Renal cortical epithelial cell (primary cell): Measurements from ENCODE around the gene COA6. TPM values are rescaled to one million over a fixed set of nuclear protein-coding genes. Genes with fewer than 3 reads are reported as not detected.

Experiments used
- DNase-seq: peaks from one replicate; pipeline ENCODE4 v3.0.0-alpha.2; 2011; ENCODE audit warnings: low read depth
- total RNA-seq: library from RNA; depleted of rRNA; stranded (reverse); fragments of >200 nt; gene quantifications from 2 replicates; pipeline ENCODE4 v1.2.3, GENCODE V29; 2014

COA6 gene
- total RNA-seq, result 11.5 and 24.0 TPM in 2 replicates

GRCh38 chr1:234373064-234373958 is at the start of gene COA6:
Gene COA6, plus strand, starts transcription at chr1:234373456. Its CDS starts 11 bp downstream, at chr1:234373467.
- DNase-seq, result peak; percentile 93

GRCh38 chr1:234324821-234325220 is 48.4 kb upstream of the COA6 start:
- DNase-seq, result no peak

- no peak for DNase-seq
Observed at GRCh38 chr1:234325878-234326496, 47.3 kb upstream of the COA6 start.

- peak; percentile 29 for DNase-seq
Observed at GRCh38 chr1:234326497-234327366, 46.5 kb upstream of the COA6 start.

- DNase-seq, result no peak
Observed at GRCh38 chr1:234327577-234328164, 45.6 kb upstream of the COA6 start.

GRCh38 chr1:234330843-234331215 is 42.4 kb upstream of the COA6 start:
- DNase-seq, result no peak

- DNase-seq, result no peak
Observed at GRCh38 chr1:234331507-234331906, 41.7 kb upstream of the COA6 start.

- no peak for DNase-seq
Observed at GRCh38 chr1:234336359-234336758, 36.9 kb upstream of the COA6 start.

- no peak for DNase-seq
Observed at GRCh38 chr1:234337233-234337632, 36.0 kb upstream of the COA6 start.

GRCh38 chr1:234340528-234340927 is 32.7 kb upstream of the COA6 start:
- DNase-seq, result no peak

GRCh38 chr1:234342774-234343173 is 30.5 kb upstream of the COA6 start:
- DNase-seq, result no peak

- no peak for DNase-seq
Observed at GRCh38 chr1:234345237-234345636, 28.0 kb upstream of the COA6 start.

- no peak for DNase-seq
Observed at GRCh38 chr1:234348964-234349363, 24.3 kb upstream of the COA6 start.

- DNase-seq, result no peak
Observed at GRCh38 chr1:234355782-234356510, 17.3 kb upstream of the COA6 start.

GRCh38 chr1:234356615-234357269 is 16.5 kb upstream of the COA6 start:
- peak; percentile 30 for DNase-seq

- no peak for DNase-seq
Observed at GRCh38 chr1:234357831-234358230, 15.4 kb upstream of the COA6 start.

GRCh38 chr1:234361102-234361603 is 12.1 kb upstream of the COA6 start:
- no peak for DNase-seq

- DNase-seq, result no peak
Observed at GRCh38 chr1:234362558-234362957, 10.7 kb upstream of the COA6 start.

GRCh38 chr1:234368320-234369032 is 4.8 kb upstream of the COA6 start:
- no peak for DNase-seq

- DNase-seq, result no peak
Observed at GRCh38 chr1:234369033-234369430, 4.2 kb upstream of the COA6 start.
